SK-N-SH (cell line): ENCODE measurements around the gene CABP4. TPM values are rescaled to one million over a fixed set of nuclear protein-coding genes. Genes with fewer than 3 reads are reported as not detected.
A peak's percentile ranks its signal among the peaks of the same experiment; 100 is the strongest.

Source experiments
- CTCF ChIA-PET: fragments of 300-600, 350-600 bp; formaldehyde crosslinking; extraction: SDS; loops from one replicate; lab custom pipeline; 2021; lab: Yijun Ruan, JAX
- POLR2A ChIA-PET: fragments of 350-600 bp; sonication (Branson Sonifier 250); formaldehyde crosslinking; extraction: SDS; loops from one replicate; lab custom pipeline; 2020; ENCODE audit warnings: antibody characterized with exemption, inconsistent platforms; lab: Yijun Ruan, JAX
- DNase-seq: peaks from one replicate; pipeline ENCODE4 v3.0.0; 2012
- H2AFZ ChIP-seq: fragments of 200-600 bp; sonication (generic); 2 replicates; pipeline ENCODE4 v1.8.1; 2016; ENCODE audit warnings: antibody characterized with exemption, mild to moderate bottlenecking, low read depth
- H3F3A ChIP-seq: fragments of 200-600 bp; sonication (generic); replicated peaks from 2 replicates; pipeline ENCODE3; 2016; ENCODE audit warnings: antibody characterized with exemption, mild to moderate bottlenecking; ENCODE audit not compliant: insufficient read depth
- H3K27ac ChIP-seq, 2 experiments: fragments of 200-500 bp in 1 of 2; fragments of 200-600 bp in 1 of 2; sonication (Bioruptor generic) in 1 of 2; sonication (generic), shearing (Covaris generic) in 1 of 2; 2 replicates each; pipeline versions ENCODE4 v1.5.1 to v1.6.1; 2014 to 2016; ENCODE audit warnings: low read depth in 2 of 2, inconsistent platforms in 1 of 2, low read length in 1 of 2, mild to moderate bottlenecking in 1 of 2, mixed read lengths in 1 of 2
- H3K27me3 ChIP-seq: fragments of 200-600 bp; sonication (generic), shearing (Covaris generic); 2 replicates; pipeline ENCODE4 v1.6.1; 2016; ENCODE audit warnings: mixed run types; ENCODE audit not compliant: insufficient read depth
- H3K36me3 ChIP-seq, 2 experiments: fragments of 200-500 bp in 1 of 2; fragments of 200-600 bp in 1 of 2; sonication (Bioruptor generic) in 1 of 2; sonication (generic) in 1 of 2; replicated peaks in 1 of 2; 2 replicates each; pipeline versions ENCODE3 to v1.5.1; 2014 to 2016; ENCODE audit warnings: low read length in 1 of 2, mild to moderate bottlenecking in 1 of 2; ENCODE audit not compliant: insufficient read depth in 2 of 2, control insufficient read depth in 1 of 2
- H3K4me1 ChIP-seq, 2 experiments: fragments of 200-500 bp in 1 of 2; fragments of 200-600 bp in 1 of 2; sonication (Bioruptor generic) in 1 of 2; sonication (generic), shearing (Covaris generic) in 1 of 2; 2 replicates each; pipeline versions ENCODE4 v1.5.1 to v1.6.1; 2014 to 2016; ENCODE audit warnings: low read depth in 1 of 2, low read length in 1 of 2, mixed run types in 1 of 2; ENCODE audit not compliant: insufficient read depth in 2 of 2, control insufficient read depth in 1 of 2
- H3K4me2 ChIP-seq: fragments of 200-600 bp; sonication (generic), shearing (Covaris generic); 2 replicates; pipeline ENCODE4 v1.6.1; 2017; ENCODE audit warnings: mixed run types
- H3K4me3 ChIP-seq, 2 experiments: fragments of 200-500 bp in 1 of 2; fragments of 200-600 bp in 1 of 2; sonication (Bioruptor generic) in 1 of 2; sonication (generic), shearing (Covaris generic) in 1 of 2; 2 replicates each; pipeline versions ENCODE4 v1.5.1 to v1.8.1; 2014 to 2016; ENCODE audit warnings: low read depth in 2 of 2, inconsistent platforms in 1 of 2, low read length in 1 of 2, mild to moderate bottlenecking in 1 of 2, mixed read lengths in 1 of 2, moderate library complexity in 1 of 2
- H3K79me2 ChIP-seq: fragments of 200-600 bp; sonication (generic); 2 replicates; pipeline ENCODE4 v1.8.1; 2017; ENCODE audit warnings: mild to moderate bottlenecking; ENCODE audit not compliant: insufficient read depth
- H3K9ac ChIP-seq: fragments of 200-600 bp; sonication (generic); 2 replicates; pipeline ENCODE4 v1.6.1; 2017; ENCODE audit warnings: mixed run types
- H3K9me2 ChIP-seq: fragments of 200-600 bp; sonication (generic); 2 replicates; pipeline ENCODE4 v1.6.1; 2017; ENCODE audit warnings: mixed run types
- H3K9me3 ChIP-seq: fragments of 200-600 bp; sonication (generic); 2 replicates; pipeline ENCODE4 v1.6.1; 2017; ENCODE audit warnings: mixed run types, mild to moderate bottlenecking, moderate library complexity
- H4K20me1 ChIP-seq: fragments of 200-600 bp; sonication (generic); 2 replicates; pipeline ENCODE4 v1.6.1; 2017; ENCODE audit warnings: mild to moderate bottlenecking, mixed run types; ENCODE audit not compliant: insufficient read depth
- ELF1 ChIP-seq: IDR thresholded peaks from 2 replicates; pipeline ENCODE4 v1.4.0; 2012
- EP300 ChIP-seq, 2 experiments: IDR thresholded peaks; 2 replicates each; pipeline versions ENCODE4 v1.4.0 to v1.6.1; 2012; ENCODE audit warnings: borderline replicate concordance in 1 of 2, low read depth in 1 of 2, low read length in 1 of 2
- FOSL2 ChIP-seq: IDR thresholded peaks from 2 replicates; pipeline ENCODE4 v1.4.0; 2012; ENCODE audit warnings: low read depth, mild to moderate bottlenecking, moderate library complexity, borderline replicate concordance
- GABPA ChIP-seq: IDR thresholded peaks from 2 replicates; pipeline ENCODE4 v1.4.0; 2012; ENCODE audit warnings: low read depth, mild to moderate bottlenecking
- JUND ChIP-seq: IDR thresholded peaks from 2 replicates; pipeline ENCODE4 v1.4.0; 2012
- NRF1 ChIP-seq: IDR thresholded peaks from 2 replicates; pipeline ENCODE4 v1.6.1; 2012; ENCODE audit warnings: low read depth, mild to moderate bottlenecking, low read length
- POLR2AphosphoS5 ChIP-seq: IDR thresholded peaks from 2 replicates; pipeline ENCODE4 v1.6.1; 2012; ENCODE audit warnings: low read depth, low read length
- RFX5 ChIP-seq: IDR thresholded peaks from 2 replicates; pipeline ENCODE4 v1.6.1; 2012; ENCODE audit warnings: mild to moderate bottlenecking, improper control_type of control experiment, low read length
- RXRA ChIP-seq: IDR thresholded peaks from 2 replicates; pipeline ENCODE4 v1.4.0; 2012; ENCODE audit warnings: low read depth, mild to moderate bottlenecking, borderline replicate concordance
- TCF12 ChIP-seq: IDR thresholded peaks from 2 replicates; pipeline ENCODE4 v1.4.0; 2012
- WGBS: methylation state at CpG from one replicate; pipeline ENCODE4 v1.1.6; 2017; ENCODE audit warnings: low lambda C conversion rate; 5-methylcytosine and 5-hydroxymethylcytosine counted together
- polyA plus RNA-seq, 3 experiments: library from polyadenylated mRNA; depleted of rRNA; stranded (reverse); fragments of >200 nt; gene quantifications; 2 replicates each; pipeline ENCODE4 v1.2.3, GENCODE V29; 2012
- TF ChIP-seq, protein P1 (sequence below): fragments of 150-350 bp; IDR thresholded peaks from 2 replicates; pipeline ENCODE4 v1.6.1; 2016; ENCODE audit warnings: mild to moderate bottlenecking, low read depth, low read length
- TF ChIP-seq, protein P2 (sequence below): IDR thresholded peaks from 2 replicates; pipeline ENCODE4 v1.4.0; 2012; ENCODE audit warnings: low read depth

CABP4 gene
- polyA plus RNA-seq, 1 of the 3 experiments (the other 2 are of a cell fraction), result not detected

DNA sequence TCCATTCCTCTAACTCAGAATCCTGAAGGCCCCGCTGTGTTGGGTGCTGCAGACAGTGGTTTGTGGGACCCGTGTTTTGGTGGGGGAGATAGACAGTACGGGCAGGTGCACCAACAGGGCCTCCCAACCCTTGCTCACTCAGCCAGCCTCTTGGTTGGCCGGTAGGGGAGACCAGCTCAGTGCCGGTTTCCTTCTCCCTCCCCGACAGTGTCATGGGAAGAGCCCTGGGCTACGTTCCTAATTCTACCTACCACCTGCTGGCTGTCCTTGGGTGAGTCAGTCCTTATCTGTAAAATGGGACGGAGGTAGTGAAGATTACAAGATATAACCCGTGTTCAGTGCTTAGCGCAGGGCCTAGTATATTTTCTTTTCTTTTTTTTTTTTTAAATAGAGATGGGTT is 8.0 kb downstream of the CABP4 start:
- Histone ChIP-seq H2AFZ (no peak overlapping the region), H3K27ac (peak overlapping the region in 1 of 2 experiments; percentile 61; a peak in 2 of 4 replicates), H3K9me3 (no peaks in the 10 kb centered on the region), H3K79me2 (peaks cover 1% of the 10 kb centered on the region; the same call in 1 of the 2 replicates), H3K4me3 (no peak overlapping the region), H4K20me1 (no peaks in the 10 kb centered on the region), H3K4me1 (peaks cover 9 to 28% of the 10 kb centered on the region in 2 experiments; a peak in 2 of 4 replicates), H3K27me3 (no peaks in the 10 kb centered on the region), H3K36me3 (no peaks in the 10 kb centered on the region), H3K9me2 (no peaks in the 10 kb centered on the region), H3F3A (peaks cover 18% of the 10 kb centered on the region), H3K4me2 (no peak overlapping the region), H3K9ac (no peak overlapping the region)
- ChIA-PET POLR2A (no interaction called here), CTCF (no interaction called here)
- no peak for DNase-seq
- 97% methylated on average over 6 of the region's 10 CpGs for WGBS
- TF ChIP-seq NRF1 (no peak), RFX5 (no peak), POLR2AphosphoS5 (no peak), TCF12 (no peak), ELF1 (no peak), JUND (no peak), GABPA (no peak)
- TF ChIP-seq, protein P1, sequence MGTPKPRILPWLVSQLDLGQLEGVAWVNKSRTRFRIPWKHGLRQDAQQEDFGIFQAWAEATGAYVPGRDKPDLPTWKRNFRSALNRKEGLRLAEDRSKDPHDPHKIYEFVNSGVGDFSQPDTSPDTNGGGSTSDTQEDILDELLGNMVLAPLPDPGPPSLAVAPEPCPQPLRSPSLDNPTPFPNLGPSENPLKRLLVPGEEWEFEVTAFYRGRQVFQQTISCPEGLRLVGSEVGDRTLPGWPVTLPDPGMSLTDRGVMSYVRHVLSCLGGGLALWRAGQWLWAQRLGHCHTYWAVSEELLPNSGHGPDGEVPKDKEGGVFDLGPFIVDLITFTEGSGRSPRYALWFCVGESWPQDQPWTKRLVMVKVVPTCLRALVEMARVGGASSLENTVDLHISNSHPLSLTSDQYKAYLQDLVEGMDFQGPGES, result no peak

DNA sequence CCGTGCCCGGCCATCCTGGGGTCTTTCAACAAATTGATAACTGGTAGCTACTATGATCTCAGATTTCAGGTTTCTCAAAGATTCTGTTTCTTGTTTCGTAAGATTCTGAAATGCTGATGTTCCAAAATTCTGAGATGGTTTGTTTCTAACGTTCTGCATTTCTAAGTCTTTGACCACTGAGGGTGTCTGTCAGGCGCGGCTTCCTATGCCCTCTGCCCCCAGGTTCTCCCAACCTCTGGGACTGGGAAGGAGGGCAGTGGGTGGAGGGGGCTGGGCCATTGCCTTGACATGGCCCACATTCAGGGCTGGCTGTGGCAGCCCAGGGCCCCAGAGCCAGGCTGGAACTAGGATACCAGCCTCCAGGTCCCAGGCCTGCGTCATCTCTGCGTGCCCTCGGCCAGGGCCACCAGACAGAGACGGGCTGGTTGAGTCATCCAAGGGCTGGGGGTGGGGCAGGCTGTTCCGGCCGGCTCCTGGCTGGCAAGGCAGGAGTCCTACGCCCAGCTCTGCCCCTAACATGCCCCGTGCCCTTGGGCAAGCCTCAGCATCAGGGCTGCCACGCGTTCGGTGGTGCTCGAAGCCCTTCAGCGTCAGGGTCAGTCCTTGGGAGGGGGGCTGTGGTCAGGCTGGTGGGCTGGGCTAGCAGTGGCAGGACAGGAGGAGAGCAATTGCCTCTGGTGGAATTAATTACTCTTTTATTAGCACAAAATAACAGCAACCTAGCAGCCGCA is 8.7 kb downstream of the CABP4 start:
- Histone ChIP-seq H3K9ac (peak overlapping the region; percentile 22; the same call in 1 of the 2 replicates), H3K79me2 (peaks cover 7% of the 10 kb centered on the region; the same call in 1 of the 2 replicates), H3K9me2 (no peaks in the 10 kb centered on the region), H3K36me3 (no peaks in the 10 kb centered on the region), H3K4me2 (peak overlapping the region; percentile 87), H3F3A (peaks cover 18% of the 10 kb centered on the region), H3K4me1 (peaks cover 9 to 31% of the 10 kb centered on the region in 2 experiments; a peak in 2 of 4 replicates), H3K4me3 (peak overlapping the region; percentile 63 to 68; a peak in 3 of 4 replicates), H3K27ac (peak overlapping the region; percentile 48 to 61; a peak in 3 of 4 replicates), H4K20me1 (no peaks in the 10 kb centered on the region), H2AFZ (peak overlapping the region; percentile 85; the same call in 1 of the 2 replicates), H3K27me3 (no peaks in the 10 kb centered on the region), H3K9me3 (no peaks in the 10 kb centered on the region)
- DNase-seq, result peak; percentile 51
- POLR2A ChIA-PET, result no interaction called here
- CTCF ChIA-PET, result no interaction called here
- TF ChIP-seq FOSL2 (peak; percentile 69), POLR2AphosphoS5 (peak; percentile 41; the same call in 1 of the 2 replicates), RXRA (no peak), EP300 (IDR thresholded peaks at IDR 0.05; ENCODE audit: borderline replicate concordance in 1 of 2, low read depth in 1 of 2, low read length in 1 of 2) (no peak), JUND (peak; percentile 53; the same call in 1 of the 2 replicates)
- TF ChIP-seq, protein P2, sequence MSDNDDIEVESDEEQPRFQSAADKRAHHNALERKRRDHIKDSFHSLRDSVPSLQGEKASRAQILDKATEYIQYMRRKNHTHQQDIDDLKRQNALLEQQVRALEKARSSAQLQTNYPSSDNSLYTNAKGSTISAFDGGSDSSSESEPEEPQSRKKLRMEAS, result peak; percentile 43
- WGBS, result 72% methylated on average over 9 of the region's 20 CpGs
